ENCODE data around the gene DUSP10. TPM values are rescaled to one million over a fixed set of nuclear protein-coding genes. Genes with fewer than 3 reads are reported as not detected.

The DUSP10 gene
- total RNA-seq, 4 donors from 2014 or later = 1.6 to 7.2 (median 4.9) TPM

DNA sequence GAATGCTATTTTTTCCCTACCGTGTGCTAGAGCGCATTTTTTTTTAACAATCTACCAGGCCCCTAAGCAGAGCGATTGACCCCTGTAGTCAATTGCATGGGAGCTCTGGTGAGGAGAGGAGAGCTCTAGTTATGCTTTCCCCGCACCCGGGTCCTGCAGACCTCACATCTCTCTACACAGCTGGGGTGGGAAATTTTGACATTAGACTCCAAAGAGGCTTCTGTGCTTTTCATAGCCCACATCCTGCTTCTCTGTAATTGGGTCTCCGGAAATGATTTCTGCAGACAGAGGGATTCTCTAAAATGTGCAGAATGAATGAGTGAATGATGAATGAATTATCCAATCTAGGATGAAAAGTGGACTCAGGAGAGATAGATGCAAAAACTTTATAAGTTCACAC lies 41.5 kb upstream of the DUSP10 start:
- Histone ChIP-seq H3K27ac (no peak overlapping the region), H3K9me3 (no peaks in the 10 kb centered on the region), H3K27me3 (no peaks in the 10 kb centered on the region), H3K4me3 (no peak overlapping the region), H3K36me3 (no peaks in the 10 kb centered on the region), H3K4me1 (no peaks in the 10 kb centered on the region)
- DNase-seq = no peak
- intact Hi-C loops (cut with DNase I; ENCODE audit: low total_unique reads) = no loop called here
- WGBS, 2 donors (ENCODE audit: low coverage in 1 of 2) = 76% methylated on average over 4 to 6 of the region's 6 CpGs
- in situ Hi-C loops (cut with MboI; ENCODE audit: low pct_ligation_motif_present in 1 of 4, low pct_unique_long_range_greater_than_20kb in 1 of 4, low sequenced_read_pairs in 3 of 4) = no loop called here
- TF ChIP-seq POLR2AphosphoS5 (IDR thresholded peaks at IDR 0.05) (no peak), EP300 (IDR thresholded peaks at IDR 0.05; ENCODE audit: low read depth) (no peak), POLR2A (IDR thresholded peaks at IDR 0.05) (no peak)
- TF ChIP-seq, protein P1, sequence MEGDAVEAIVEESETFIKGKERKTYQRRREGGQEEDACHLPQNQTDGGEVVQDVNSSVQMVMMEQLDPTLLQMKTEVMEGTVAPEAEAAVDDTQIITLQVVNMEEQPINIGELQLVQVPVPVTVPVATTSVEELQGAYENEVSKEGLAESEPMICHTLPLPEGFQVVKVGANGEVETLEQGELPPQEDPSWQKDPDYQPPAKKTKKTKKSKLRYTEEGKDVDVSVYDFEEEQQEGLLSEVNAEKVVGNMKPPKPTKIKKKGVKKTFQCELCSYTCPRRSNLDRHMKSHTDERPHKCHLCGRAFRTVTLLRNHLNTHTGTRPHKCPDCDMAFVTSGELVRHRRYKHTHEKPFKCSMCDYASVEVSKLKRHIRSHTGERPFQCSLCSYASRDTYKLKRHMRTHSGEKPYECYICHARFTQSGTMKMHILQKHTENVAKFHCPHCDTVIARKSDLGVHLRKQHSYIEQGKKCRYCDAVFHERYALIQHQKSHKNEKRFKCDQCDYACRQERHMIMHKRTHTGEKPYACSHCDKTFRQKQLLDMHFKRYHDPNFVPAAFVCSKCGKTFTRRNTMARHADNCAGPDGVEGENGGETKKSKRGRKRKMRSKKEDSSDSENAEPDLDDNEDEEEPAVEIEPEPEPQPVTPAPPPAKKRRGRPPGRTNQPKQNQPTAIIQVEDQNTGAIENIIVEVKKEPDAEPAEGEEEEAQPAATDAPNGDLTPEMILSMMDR (IDR thresholded peaks at IDR 0.05) = no peak

DNA sequence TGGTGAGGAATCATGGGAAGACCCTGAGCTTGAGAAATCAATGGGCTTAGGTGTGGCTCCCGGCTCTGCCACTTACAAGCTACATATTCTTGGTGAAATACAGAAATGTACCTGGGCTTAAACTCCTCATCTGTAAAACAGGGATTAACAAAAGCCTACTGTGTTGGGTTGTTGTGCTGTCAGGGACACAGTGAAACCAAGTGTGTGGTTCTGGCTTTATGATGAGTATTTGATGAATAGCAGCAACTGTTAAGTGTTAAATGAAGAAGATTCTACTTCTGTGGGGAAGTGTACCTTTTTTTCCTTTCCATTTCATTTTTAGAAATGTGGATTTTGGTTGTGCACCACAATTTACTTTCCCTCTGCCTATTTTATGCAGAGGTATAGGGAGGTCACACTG lies 41.1 kb upstream of the DUSP10 start:
- Histone ChIP-seq H3K9me3 (no peaks in the 10 kb centered on the region), H3K36me3 (no peaks in the 10 kb centered on the region), H3K27ac (no peak overlapping the region), H3K4me1 (no peaks in the 10 kb centered on the region), H3K27me3 (no peaks in the 10 kb centered on the region), H3K4me3 (no peak overlapping the region)
- TF ChIP-seq EP300 (IDR thresholded peaks at IDR 0.05; ENCODE audit: low read depth) = no peak
- TF ChIP-seq POLR2AphosphoS5 (IDR thresholded peaks at IDR 0.05) = no peak
- TF ChIP-seq, protein P1 (IDR thresholded peaks at IDR 0.05) = no peak
- no peak for TF ChIP-seq POLR2A (IDR thresholded peaks at IDR 0.05)
- intact Hi-C loops (cut with DNase I; ENCODE audit: low total_unique reads) = no loop called here
- in situ Hi-C loops (cut with MboI; ENCODE audit: low pct_ligation_motif_present in 1 of 4, low pct_unique_long_range_greater_than_20kb in 1 of 4, low sequenced_read_pairs in 3 of 4) = no loop called here
- 86 to 88% methylated on average over 1 of the region's 1 CpG for WGBS, 2 donors (ENCODE audit: low coverage in 1 of 2)
- no peak for DNase-seq

DNA sequence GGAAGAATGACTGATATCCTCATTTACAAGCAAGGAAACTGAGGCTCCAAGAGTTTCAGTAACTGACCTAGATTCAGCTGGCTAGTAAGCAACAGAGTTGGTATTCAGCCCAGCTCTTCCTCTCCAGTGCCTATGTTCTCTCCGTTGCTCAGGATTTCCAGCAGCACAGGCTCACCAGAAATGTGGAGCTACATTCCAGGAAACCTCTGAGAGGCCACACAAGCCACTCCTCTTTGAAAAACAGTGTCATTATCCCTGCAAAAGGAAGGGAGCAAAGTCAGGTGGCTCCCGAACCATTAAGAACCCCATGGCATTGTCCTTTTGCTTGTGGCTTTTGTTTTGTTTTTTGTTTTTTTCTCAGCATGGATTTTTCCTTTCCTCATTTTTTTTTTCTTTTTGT lies 40.6 kb upstream of the DUSP10 start:
- 55 to 77% methylated on average over 1 to 2 of the region's 2 CpGs for WGBS, 2 donors (ENCODE audit: low coverage in 1 of 2)
- H3K36me3 ChIP-seq = no peaks in the 10 kb centered on the region
- TF ChIP-seq POLR2A (IDR thresholded peaks at IDR 0.05) (no peak), POLR2AphosphoS5 (IDR thresholded peaks at IDR 0.05) (no peak), EP300 (IDR thresholded peaks at IDR 0.05; ENCODE audit: low read depth) (no peak)
- TF ChIP-seq, protein P1 (IDR thresholded peaks at IDR 0.05) = no peak
- no peaks in the 10 kb centered on the region for H3K27me3 ChIP-seq
- H3K4me1 ChIP-seq = no peaks in the 10 kb centered on the region
- intact Hi-C loops (cut with DNase I; ENCODE audit: low total_unique reads) = no loop called here
- H3K4me3 ChIP-seq = no peak overlapping the region
- no peaks in the 10 kb centered on the region for H3K9me3 ChIP-seq
- no peak for DNase-seq
- in situ Hi-C loops (cut with MboI; ENCODE audit: low pct_ligation_motif_present in 1 of 4, low pct_unique_long_range_greater_than_20kb in 1 of 4, low sequenced_read_pairs in 3 of 4) = no loop called here
- no peak overlapping the region for H3K27ac ChIP-seq

DNA sequence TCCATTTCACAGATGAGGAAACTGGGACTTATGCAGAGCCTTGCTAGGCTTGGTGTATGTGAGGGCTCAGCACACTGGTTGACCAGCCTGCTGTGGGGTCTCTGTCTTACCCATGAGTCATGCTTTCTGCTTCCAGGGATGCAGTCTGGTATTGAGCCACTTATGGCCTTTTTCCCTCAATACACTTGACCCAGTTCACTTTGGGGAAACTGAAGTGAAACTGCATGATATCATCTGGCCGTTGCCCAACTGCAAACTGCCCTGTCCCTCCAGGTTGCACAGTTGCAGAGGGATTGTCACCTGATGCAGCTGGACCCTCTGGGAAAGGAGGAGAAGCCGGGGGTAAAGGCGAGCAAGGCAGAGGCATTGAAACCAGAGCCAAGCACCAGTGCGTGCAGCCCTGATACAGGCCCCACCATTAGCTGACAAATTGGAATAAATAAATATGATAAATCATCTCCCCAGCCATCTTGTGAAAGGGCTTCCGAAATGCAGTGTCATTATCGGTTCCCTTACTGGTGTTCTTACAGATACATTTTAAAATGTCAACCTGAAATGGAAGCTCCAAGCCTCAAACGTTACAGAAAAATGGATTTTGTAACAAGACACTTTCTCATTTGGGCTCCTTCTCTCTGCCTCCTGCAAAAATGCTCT lies 39.3 kb upstream of the DUSP10 start:
- Histone ChIP-seq H3K36me3 (no peaks in the 10 kb centered on the region), H3K27ac (no peak overlapping the region), H3K4me1 (peaks cover 0 to 6% (median 0%) of the 10 kb centered on the region in 4 donors), H3K4me3 (no peak overlapping the region), H3K27me3 (no peaks in the 10 kb centered on the region), H3K9me3 (no peaks in the 10 kb centered on the region)
- TF ChIP-seq POLR2A (IDR thresholded peaks at IDR 0.05) (no peak), EP300 (IDR thresholded peaks at IDR 0.05; ENCODE audit: low read depth) (no peak), POLR2AphosphoS5 (IDR thresholded peaks at IDR 0.05) (no peak)
- TF ChIP-seq, protein P1 (IDR thresholded peaks at IDR 0.05) = no peak
- in situ Hi-C loops (cut with MboI; ENCODE audit: low pct_ligation_motif_present in 1 of 4, low pct_unique_long_range_greater_than_20kb in 1 of 4, low sequenced_read_pairs in 3 of 4) (no loop called here), intact Hi-C loops (cut with DNase I; ENCODE audit: low total_unique reads) (no loop called here)
- no peak for DNase-seq
- 72 to 88% methylated on average over 6 to 7 of the region's 7 CpGs for WGBS, 2 donors (ENCODE audit: low coverage in 1 of 2)
